HFFc6 (cell line): Measurements from ENCODE around the gene AFF1. TPM values are rescaled to one million over a fixed set of nuclear protein-coding genes. Genes with fewer than 3 reads are reported as not detected.

Experiments
- DNase-seq: peaks from one replicate; pipeline ENCODE4 v3.0.0-alpha.2; 2018
- H3K27ac Mint-ChIP-seq: 2 replicates; pipeline ENCODE4 v1.8.0; 2020; ENCODE audit warnings: mild to moderate bottlenecking, mixed read lengths
- H3K27me3 Mint-ChIP-seq: 2 replicates; pipeline ENCODE4 v1.8.0; 2021; ENCODE audit warnings: mild to moderate bottlenecking, moderate library complexity, mixed read lengths; ENCODE audit not compliant: insufficient read depth
- H3K36me3 Mint-ChIP-seq: 2 replicates; pipeline ENCODE4 v1.8.0; 2021; ENCODE audit warnings: low read depth, mixed read lengths
- H3K4me1 Mint-ChIP-seq: 2 replicates; pipeline ENCODE4 v1.8.0; 2020; ENCODE audit warnings: low read depth, mixed read lengths
- H3K4me3 Mint-ChIP-seq: 2 replicates; pipeline ENCODE4 v1.8.0; 2020; ENCODE audit warnings: mild to moderate bottlenecking, moderate library complexity, mixed read lengths
- H3K9me3 Mint-ChIP-seq: 2 replicates; pipeline ENCODE4 v1.8.0; 2020; ENCODE audit warnings: mild to moderate bottlenecking, mixed read lengths
- total RNA-seq, 6 experiments: library from RNA; stranded (reverse); fragmentation: NEBNext Ultra II Directional; extraction: Animal tissue kit (Norgen Biotek cat#: 25700); gene quantifications; 2 replicates in 1 of 6; 3 replicates in 5 of 6; pipeline ENCODE4 v1.2.3, GENCODE V29; 2021
- TF ChIP-seq, protein P1 (sequence below): fragments of 200-600 bp; sonication (generic); IDR thresholded peaks from 2 replicates; pipeline ENCODE4 v1.5.0; 2021; ENCODE audit warnings: antibody characterized with exemption, mild to moderate bottlenecking

Gene AFF1
- total RNA-seq, 6 experiments from 2014 or later: 28.3 to 43.6 (median 32.8) TPM

DNA sequence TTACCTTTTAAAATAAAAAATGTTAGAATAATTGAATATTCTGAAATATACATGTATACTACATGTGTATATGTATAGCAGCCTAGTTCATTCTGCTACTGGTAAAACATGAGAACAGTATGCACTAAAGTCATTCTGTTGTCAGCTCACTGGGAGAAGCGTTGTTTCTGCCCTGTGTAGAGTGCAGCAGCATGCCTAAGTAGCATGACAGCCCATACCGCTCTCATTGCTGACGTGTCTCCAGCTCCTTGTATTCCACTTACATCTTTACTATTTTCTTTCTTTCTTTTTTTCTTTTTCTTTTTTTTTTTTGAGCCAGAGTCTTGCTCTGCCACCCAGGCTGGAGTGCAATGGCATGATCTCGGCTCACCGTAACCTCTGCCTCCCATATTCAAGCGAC lies 194.9 kb downstream of the AFF1 start:
- TF ChIP-seq, protein P1, sequence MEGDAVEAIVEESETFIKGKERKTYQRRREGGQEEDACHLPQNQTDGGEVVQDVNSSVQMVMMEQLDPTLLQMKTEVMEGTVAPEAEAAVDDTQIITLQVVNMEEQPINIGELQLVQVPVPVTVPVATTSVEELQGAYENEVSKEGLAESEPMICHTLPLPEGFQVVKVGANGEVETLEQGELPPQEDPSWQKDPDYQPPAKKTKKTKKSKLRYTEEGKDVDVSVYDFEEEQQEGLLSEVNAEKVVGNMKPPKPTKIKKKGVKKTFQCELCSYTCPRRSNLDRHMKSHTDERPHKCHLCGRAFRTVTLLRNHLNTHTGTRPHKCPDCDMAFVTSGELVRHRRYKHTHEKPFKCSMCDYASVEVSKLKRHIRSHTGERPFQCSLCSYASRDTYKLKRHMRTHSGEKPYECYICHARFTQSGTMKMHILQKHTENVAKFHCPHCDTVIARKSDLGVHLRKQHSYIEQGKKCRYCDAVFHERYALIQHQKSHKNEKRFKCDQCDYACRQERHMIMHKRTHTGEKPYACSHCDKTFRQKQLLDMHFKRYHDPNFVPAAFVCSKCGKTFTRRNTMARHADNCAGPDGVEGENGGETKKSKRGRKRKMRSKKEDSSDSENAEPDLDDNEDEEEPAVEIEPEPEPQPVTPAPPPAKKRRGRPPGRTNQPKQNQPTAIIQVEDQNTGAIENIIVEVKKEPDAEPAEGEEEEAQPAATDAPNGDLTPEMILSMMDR: no peak
- Mint-ChIP-seq H3K27me3 (no peaks in the 10 kb centered on the region), H3K9me3 (no peaks in the 10 kb centered on the region), H3K36me3 (peaks cover 47% of the 10 kb centered on the region), H3K4me3 (no peak overlapping the region), H3K27ac (no peak overlapping the region), H3K4me1 (no peaks in the 10 kb centered on the region; the same call in 1 of the 2 replicates)
- DNase-seq: no peak

DNA sequence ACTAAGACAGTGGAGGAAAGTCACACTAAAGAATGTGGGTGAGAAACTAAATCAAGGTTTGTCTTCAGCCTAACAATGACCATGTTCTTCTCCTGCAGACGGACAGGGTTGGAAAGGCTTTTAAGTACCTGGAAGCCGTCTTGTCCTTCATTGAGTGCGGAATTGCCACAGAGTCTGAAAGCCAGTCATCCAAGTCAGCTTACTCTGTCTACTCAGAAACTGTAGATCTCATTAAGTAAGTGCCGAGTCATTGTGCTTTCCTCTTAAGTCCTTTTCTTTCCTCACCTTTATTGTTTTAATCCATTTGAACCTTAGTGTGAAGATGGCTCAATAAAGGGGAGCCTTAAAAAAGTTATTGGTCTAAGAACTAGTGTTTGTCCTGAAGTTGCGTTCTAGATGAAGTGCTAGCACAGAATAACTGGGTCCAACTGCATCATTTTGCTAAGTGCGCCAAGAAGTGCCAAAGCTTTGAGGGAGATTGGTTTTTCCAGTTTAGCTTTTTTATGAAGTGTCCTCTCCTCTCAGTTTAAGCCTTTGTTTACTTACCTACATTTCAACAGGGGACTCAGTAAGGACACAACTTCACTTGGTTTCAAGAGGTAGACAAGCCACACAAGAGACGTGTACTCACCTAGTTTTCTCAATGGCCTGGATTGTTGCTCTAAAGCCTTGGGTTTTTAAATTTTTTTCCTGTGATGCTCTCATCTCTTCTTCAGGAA lies 196.3 kb downstream of the AFF1 start:
- Mint-ChIP-seq H3K36me3 (peaks cover 40% of the 10 kb centered on the region), H3K27me3 (no peaks in the 10 kb centered on the region), H3K9me3 (no peaks in the 10 kb centered on the region), H3K4me3 (no peak overlapping the region), H3K27ac (no peak overlapping the region), H3K4me1 (no peaks in the 10 kb centered on the region; the same call in 1 of the 2 replicates)
- no peak for DNase-seq
- TF ChIP-seq, protein P1: no peak

DNA sequence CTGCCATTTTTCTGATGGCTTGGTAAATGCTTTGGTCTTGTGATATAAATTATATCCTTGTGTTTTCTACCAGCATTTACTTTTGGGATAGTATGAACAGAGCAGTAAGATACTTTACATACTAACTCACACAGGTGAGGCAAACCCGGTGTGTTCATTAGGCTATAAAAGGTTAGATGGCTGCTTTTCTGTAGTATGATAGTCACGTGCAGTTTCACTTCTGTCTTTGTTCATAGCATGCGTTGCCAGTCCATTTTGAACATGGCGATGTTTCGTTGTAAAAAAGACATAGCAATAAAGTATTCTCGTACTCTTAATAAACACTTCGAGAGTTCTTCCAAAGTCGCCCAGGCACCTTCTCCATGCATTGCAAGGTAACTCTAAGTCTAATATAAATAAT lies 197.2 kb downstream of the AFF1 start:
- H3K4me1 Mint-ChIP-seq: no peaks in the 10 kb centered on the region; the same call in 1 of the 2 replicates
- no peaks in the 10 kb centered on the region for H3K27me3 Mint-ChIP-seq
- DNase-seq: no peak
- no peak overlapping the region for H3K4me3 Mint-ChIP-seq
- no peak overlapping the region for H3K27ac Mint-ChIP-seq
- TF ChIP-seq, protein P1: no peak
- H3K36me3 Mint-ChIP-seq: peaks cover 34% of the 10 kb centered on the region
- H3K9me3 Mint-ChIP-seq: no peaks in the 10 kb centered on the region

DNA sequence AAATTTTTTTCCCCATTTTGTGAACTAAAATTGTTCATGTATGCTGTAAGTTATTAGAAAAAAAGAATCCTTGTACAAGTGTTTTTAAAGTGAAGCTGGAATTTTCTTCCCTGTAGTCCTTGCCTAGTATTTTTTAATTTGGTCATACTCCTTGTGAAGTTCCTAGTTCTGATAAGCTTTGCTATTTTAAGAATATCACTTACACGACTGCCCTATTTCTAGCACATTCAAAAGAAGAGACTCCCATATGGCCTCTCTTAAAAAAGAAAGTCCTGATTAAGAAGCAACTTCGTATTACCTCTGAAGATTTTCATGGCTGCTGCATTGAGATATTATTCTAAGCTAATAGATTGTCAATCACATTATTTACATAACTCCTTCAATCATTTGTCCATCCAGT lies 198.4 kb downstream of the AFF1 start:
- no peak overlapping the region for H3K4me3 Mint-ChIP-seq
- TF ChIP-seq, protein P1: no peak
- peaks cover 24% of the 10 kb centered on the region for H3K36me3 Mint-ChIP-seq
- H3K9me3 Mint-ChIP-seq: no peaks in the 10 kb centered on the region
- no peak overlapping the region for H3K27ac Mint-ChIP-seq
- H3K4me1 Mint-ChIP-seq: no peaks in the 10 kb centered on the region
- no peak for DNase-seq
- no peaks in the 10 kb centered on the region for H3K27me3 Mint-ChIP-seq

DNA sequence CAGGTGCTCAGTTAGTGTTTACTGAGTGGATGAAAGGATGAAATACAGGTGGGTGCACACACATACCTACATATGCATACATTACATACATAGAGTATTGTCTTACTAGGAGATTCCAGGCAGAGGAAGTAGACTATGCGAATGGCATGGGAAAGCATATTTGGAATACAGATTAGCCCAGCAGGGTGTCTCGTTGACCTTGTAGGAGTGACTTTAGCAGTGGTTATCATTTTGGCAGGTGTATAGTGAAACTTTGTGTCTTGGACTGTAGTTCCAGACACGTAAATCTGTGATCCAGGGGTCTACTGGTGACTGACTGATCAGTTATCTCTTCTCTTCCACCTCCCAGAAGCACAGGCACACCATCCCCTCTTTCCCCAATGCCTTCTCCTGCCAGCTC lies 199.3 kb downstream of the AFF1 start:
- peaks cover 19% of the 10 kb centered on the region for H3K36me3 Mint-ChIP-seq
- no peak for DNase-seq
- no peak overlapping the region for H3K27ac Mint-ChIP-seq
- H3K4me1 Mint-ChIP-seq: no peaks in the 10 kb centered on the region
- no peaks in the 10 kb centered on the region for H3K9me3 Mint-ChIP-seq
- H3K4me3 Mint-ChIP-seq: no peak overlapping the region
- TF ChIP-seq, protein P1: no peak
- no peaks in the 10 kb centered on the region for H3K27me3 Mint-ChIP-seq
